UCSD-AML1 (cell line): ENCODE results near the gene OR5AL1.
"Not testable (repeated sequence)": the region's sequence is repeated elsewhere in the genome, so short reads cannot be mapped to it uniquely, and the experiment has no call there.

Source experiments
- DNase-seq: peaks from one replicate; lab custom pipeline; 2025; ENCODE audit not compliant: unreplicated experiment; lab: John Stamatoyannopoulos, UW

The OR5AL1 gene

DNA sequence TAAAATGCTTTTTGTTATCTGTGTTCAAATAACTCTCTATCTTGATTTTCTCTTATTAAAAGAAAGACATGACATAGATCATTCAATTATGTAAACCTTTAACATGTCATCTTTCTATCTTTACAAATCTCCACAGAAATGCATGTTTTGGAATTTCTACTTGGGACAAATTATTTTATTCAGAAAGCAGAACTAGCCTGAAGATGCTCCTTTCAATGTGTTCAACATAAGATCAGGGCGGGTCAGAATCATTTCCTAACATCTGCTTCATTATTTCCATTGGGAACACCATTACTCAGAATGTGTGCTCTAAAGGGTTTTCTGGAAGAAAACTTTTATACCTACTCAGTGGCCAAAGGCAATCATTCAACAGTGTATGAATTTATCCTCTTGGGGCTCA, at the start of gene OR5AL1:
TSS of gene OR5AL1 (plus strand) at position 301 of the 400 bp plus-strand sequence.
- no peak for DNase-seq

DNA sequence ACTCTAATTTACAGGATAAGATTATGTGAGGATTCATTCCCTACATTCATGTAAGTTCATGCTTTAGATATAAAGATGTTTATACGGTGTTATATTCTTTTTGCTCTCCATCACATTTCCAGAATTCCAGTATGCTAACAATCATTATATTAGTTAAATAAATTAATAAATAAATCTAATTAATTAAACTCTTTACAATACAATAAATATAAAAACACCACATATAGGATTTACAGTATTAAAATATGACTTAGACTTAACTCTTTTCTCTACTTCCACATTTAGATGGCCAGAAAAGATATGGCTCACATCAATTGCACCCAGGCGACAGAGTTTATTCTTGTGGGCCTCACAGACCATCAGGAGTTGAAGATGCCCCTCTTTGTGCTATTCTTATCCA, 37.2 kb upstream of the OR5AL1 start, which contains the start of gene OR8U1:
TSS of gene OR8U1 (plus strand) at position 301 of the 400 bp plus-strand sequence. CDS start at position 301, 0 bp downstream.
- DNase-seq = no peak

DNA sequence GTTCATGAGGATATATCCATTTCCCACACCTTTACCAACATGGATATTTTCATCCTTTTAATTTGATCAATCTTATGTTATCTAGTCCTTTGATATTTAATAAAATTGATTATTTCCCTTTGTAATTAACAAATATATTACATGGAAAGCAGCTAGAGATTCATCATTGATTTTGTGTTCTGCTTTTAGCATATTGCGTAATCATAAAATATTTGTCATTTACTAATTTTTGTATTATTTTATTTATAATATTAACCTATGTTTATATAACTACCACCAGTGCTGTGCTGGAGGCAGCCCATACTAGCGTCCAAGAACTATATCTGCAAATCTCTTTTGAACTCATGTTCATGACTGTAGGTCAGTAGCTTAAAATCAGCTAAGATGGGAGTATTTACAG, 32.4 kb upstream of the OR5AL1 start:
- no peak for DNase-seq

DNA sequence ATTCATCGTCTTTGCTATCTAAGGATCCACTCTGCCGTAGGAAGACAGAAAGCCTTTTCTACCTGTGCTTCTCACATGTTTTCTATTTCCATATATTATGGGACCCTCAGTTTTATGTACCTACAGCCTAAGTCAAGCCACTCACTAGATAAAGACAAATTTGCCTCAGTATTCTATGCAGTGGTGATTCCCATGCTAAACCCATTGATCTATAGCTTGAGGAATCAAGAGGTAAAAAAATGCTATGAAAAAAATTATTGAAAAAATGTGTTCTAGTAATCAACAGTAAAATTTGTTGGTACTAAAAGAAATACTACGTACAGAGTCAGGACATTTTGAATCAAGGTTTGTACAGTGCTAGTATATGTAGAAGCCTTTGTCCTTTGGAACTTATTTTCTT, 18.1 kb upstream of the OR5AL1 start:
- DNase-seq = no peak

DNA sequence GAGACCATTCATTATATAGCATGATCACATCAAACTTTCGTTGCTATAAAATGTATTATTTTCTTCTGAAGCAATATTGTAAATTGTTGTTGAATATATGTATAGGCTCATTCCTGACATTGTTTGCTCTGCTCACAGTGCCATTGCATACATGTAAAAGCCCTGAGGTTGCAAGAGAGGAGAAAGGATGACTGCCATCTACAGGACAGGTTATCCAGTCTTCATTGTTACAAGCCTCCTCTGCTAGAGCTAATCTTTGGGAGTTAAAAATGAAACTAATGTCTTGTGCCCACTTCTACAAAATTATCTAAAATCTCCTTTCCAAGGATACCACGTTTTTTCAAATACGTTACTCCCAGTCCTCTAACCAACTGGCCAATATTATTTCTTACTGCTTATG, 16.4 kb upstream of the OR5AL1 start:
- DNase-seq = no peak

DNA sequence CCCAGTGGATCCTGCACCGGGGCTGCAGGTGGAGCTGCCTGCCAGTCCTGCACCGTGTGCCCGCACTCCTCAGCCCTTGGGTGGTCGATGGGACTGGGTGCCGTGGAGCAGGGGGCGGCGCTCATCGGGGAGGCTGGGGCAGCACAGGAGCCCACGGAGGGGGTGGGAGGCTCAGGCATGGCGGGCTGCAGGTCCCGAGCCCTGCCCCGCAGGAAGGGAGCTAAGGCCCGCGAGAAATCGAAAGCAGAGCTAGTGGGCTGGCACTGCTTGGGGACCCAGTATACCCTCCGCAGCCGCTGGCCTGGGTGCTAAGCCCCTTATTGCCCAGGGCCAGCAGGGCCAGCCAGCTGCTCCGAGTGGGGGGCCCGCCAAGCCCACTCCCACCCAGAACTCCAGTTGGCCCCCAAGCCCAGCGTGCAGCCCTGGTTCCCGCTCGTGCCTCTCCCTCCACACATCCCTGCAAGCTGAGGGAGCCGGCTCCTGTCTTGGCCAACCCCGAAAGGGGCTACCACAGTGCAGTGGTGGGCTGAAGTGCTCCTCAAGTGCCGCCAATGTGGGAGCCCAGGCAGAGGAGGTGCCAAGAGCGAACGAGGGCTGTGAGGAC, 10.5 kb upstream of the OR5AL1 start:
- not testable (repeated sequence) for DNase-seq

DNA sequence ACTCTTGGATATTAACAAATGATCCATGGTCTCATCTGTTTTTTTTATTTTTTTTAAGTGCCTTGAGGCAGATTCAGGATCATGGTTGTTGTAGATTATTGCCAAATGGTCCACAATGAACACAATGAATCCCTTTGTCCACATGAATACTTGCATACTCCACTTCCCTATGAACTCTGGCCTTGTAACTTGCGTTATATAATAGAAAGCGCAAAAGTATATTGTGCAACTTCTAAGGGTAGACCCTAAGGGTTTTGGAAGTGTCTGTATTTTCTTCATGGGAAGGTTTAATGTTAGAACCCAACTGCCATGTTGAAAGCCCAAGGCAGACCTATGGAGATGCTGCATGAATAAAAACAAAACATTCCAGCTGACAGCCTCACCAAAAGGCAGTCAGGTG, 8.1 kb upstream of the OR5AL1 start:
- no peak for DNase-seq

DNA sequence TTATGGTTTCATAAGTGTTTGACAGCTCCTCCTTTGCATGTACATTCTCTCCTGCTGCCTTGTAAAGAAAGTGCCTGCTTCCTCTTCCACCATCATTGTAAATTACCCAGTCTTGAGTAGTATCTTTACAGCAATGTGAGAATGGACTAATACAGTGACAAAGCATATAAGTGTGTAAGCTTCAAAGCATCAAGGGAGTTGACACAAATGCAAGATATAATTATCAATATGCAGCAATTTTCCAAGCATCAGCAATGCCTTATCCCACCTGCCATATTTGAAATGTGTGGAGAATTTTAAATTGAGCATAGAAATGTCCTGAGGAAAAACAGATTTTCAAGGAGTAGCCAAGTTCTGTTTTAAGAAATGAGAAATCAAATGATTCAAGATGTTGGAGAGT, 1.7 kb upstream of the OR5AL1 start:
- no peak for DNase-seq

DNA sequence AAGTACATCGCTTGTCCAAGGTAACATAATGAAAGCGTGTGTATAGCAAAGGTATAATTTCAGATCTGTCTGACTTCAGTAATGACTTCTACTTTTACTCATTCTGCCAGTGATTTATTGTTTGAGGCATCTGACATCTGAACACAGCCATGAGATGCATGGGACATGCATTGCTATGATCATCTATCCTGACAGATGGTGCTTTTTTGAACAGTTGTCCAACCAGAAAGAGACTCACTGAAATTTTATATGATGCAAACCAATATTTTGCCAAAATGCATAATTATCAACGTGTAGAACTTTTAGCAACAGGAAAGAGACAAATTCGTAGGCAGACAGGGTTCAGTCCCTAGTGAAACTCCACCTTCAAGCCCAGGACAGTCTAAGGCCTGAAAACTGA, 41.0 kb downstream of the OR5AL1 start:
- no peak for DNase-seq

DNA sequence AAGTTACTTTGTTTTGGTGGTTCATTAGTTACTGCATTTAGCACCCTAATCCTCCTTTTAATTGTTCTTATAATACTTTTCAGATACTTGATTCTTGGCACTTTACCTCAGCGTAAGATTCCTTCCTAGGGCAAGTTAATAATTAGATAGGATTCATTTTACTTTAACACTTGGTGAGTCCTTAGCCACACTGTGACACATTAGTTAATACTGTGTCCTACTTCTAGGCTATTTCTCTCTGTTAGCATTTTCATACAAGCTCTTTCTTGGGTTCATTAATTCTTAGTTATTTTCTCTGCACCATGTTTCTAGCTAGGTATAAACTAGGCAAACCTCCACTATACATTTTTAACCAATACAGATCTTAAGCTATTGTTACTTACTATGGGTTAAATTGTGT, 44.6 kb downstream of the OR5AL1 start:
- no peak for DNase-seq
